ENCODE measurements around the gene APOC3.

Gene APOC3

GRCh38 chr11:116862185-116862584 is 32.5 kb downstream of the APOC3 start:
- H3K36me3 ChIP-seq = peaks cover 80% of the 10 kb centered on the region

GRCh38 chr11:116862951-116863350 is 33.2 kb downstream of the APOC3 start:
- DNase-seq = no peak
- no peak for TF ChIP-seq CTCF (IDR thresholded peaks at IDR 0.05; ENCODE audit: low read depth, low read length)
- Histone ChIP-seq H3K4me3 (ENCODE audit: low read depth, low read length) (no peak overlapping the region), H3K27me3 (no peaks in the 10 kb centered on the region), H3K9me3 (no peaks in the 10 kb centered on the region), H3K36me3 (peaks cover 72% of the 10 kb centered on the region), H3K4me1 (no peaks in the 10 kb centered on the region)

More at GRCh38 chr11:116862185-116862584, 32.5 kb downstream of the APOC3 start:
- Histone ChIP-seq H3K27me3 (no peaks in the 10 kb centered on the region), H3K9me3 (no peaks in the 10 kb centered on the region), H3K4me1 (no peaks in the 10 kb centered on the region), H3K4me3 (ENCODE audit: low read depth, low read length) (no peak overlapping the region)
- no peak for DNase-seq
- TF ChIP-seq CTCF (IDR thresholded peaks at IDR 0.05; ENCODE audit: low read depth, low read length) = no peak

GRCh38 chr11:116864531-116864930 is 34.8 kb downstream of the APOC3 start:
- Histone ChIP-seq H3K27me3 (no peaks in the 10 kb centered on the region), H3K36me3 (peaks cover 61% of the 10 kb centered on the region), H3K9me3 (no peaks in the 10 kb centered on the region), H3K4me1 (no peaks in the 10 kb centered on the region), H3K4me3 (ENCODE audit: low read depth, low read length) (no peak overlapping the region)
- DNase-seq = no peak
- TF ChIP-seq CTCF (IDR thresholded peaks at IDR 0.05; ENCODE audit: low read depth, low read length) = no peak

- H3K27me3 ChIP-seq = no peaks in the 10 kb centered on the region
- H3K4me1 ChIP-seq = no peaks in the 10 kb centered on the region
- H3K36me3 ChIP-seq = peaks cover 63% of the 10 kb centered on the region
- H3K4me3 ChIP-seq (ENCODE audit: low read depth, low read length) = no peak overlapping the region
- no peaks in the 10 kb centered on the region for H3K9me3 ChIP-seq
- TF ChIP-seq CTCF (IDR thresholded peaks at IDR 0.05; ENCODE audit: low read depth, low read length) = no peak
- DNase-seq = no peak
Measured at GRCh38 chr11:116865696-116866095, 36.0 kb downstream of the APOC3 start.

- Histone ChIP-seq H3K4me1 (no peaks in the 10 kb centered on the region), H3K4me3 (ENCODE audit: low read depth, low read length) (no peak overlapping the region), H3K27me3 (no peaks in the 10 kb centered on the region), H3K36me3 (peaks cover 51% of the 10 kb centered on the region), H3K9me3 (no peaks in the 10 kb centered on the region)
- TF ChIP-seq CTCF (IDR thresholded peaks at IDR 0.05; ENCODE audit: low read depth, low read length) = no peak
- no peak for DNase-seq
Measured at GRCh38 chr11:116866804-116867455, 37.2 kb downstream of the APOC3 start.

- Histone ChIP-seq H3K4me1 (no peaks in the 10 kb centered on the region), H3K27me3 (no peaks in the 10 kb centered on the region), H3K4me3 (ENCODE audit: low read depth, low read length) (no peak overlapping the region), H3K9me3 (no peaks in the 10 kb centered on the region), H3K36me3 (peaks cover 44% of the 10 kb centered on the region)
- no peak for TF ChIP-seq CTCF (IDR thresholded peaks at IDR 0.05; ENCODE audit: low read depth, low read length)
- no peak for DNase-seq
Measured at GRCh38 chr11:116867619-116868018, 37.9 kb downstream of the APOC3 start.

All from BE2C (cell line).